HepG2 (cell line): ENCODE data around the gene FBP1. TPM values are rescaled to one million over a fixed set of nuclear protein-coding genes. Genes with fewer than 3 reads are reported as not detected.

Source experiments
- EHMT2 ChIP-seq: fragments of 200-600 bp; sonication (generic); IDR thresholded peaks from 2 replicates; pipeline ENCODE4 v1.7.0; 2017; ENCODE audit warnings: antibody characterized with exemption, low read depth, low read length, borderline replicate concordance
- FOXA1 ChIP-seq, 2 experiments: fragments of 450-650 bp in 1 of 2; sonication (generic) in 1 of 2; formaldehyde crosslinking in 1 of 2; IDR thresholded peaks; 2 replicates each; pipeline versions ENCODE4 v1.4.0 to v1.6.1; 2016 to 2020; ENCODE audit warnings: missing genetic modification reagents in 1 of 2
- HDAC2 ChIP-seq: sonication (generic); formaldehyde crosslinking; IDR thresholded peaks from 2 replicates; pipeline ENCODE4 v1.4.0; 2020; ENCODE audit warnings: missing genetic modification reagents
- KDM4B ChIP-seq: sonication (generic); formaldehyde crosslinking; IDR thresholded peaks from 2 replicates; pipeline ENCODE4 v1.4.0; 2020; ENCODE audit warnings: missing genetic modification reagents
- MAFF ChIP-seq: IDR thresholded peaks from 2 replicates; pipeline ENCODE4 v1.6.1; 2011; ENCODE audit warnings: low read depth, low read length, improper control_type of control experiment
- SNAPC4 ChIP-seq: sonication (generic); formaldehyde crosslinking; IDR thresholded peaks from 2 replicates; pipeline ENCODE4 v1.4.0; 2020; ENCODE audit warnings: mild to moderate bottlenecking, missing genetic modification reagents
- TMF1 ChIP-seq: sonication (generic); formaldehyde crosslinking; IDR thresholded peaks from 2 replicates; pipeline ENCODE4 v1.8.1; 2022; ENCODE audit warnings: low read depth, missing genetic modification reagents
- ZFP90 ChIP-seq: sonication (generic); formaldehyde crosslinking; IDR thresholded peaks from 2 replicates; pipeline ENCODE4 v1.8.0; 2022; ENCODE audit warnings: missing genetic modification reagents, mild to moderate bottlenecking, inconsistent platforms, borderline replicate concordance
- ZNF207 ChIP-seq: fragments of 450-650 bp; IDR thresholded peaks from 2 replicates; pipeline ENCODE4 v1.6.1; 2016; ENCODE audit warnings: antibody characterized with exemption, borderline replicate concordance
- ZNF281 ChIP-seq: sonication (generic); formaldehyde crosslinking; IDR thresholded peaks from 2 replicates; pipeline ENCODE4 v1.4.0; 2020; ENCODE audit warnings: missing genetic modification reagents, borderline replicate concordance
- ZNF33B ChIP-seq: sonication (generic); formaldehyde crosslinking; IDR thresholded peaks from 2 replicates; pipeline ENCODE4 v1.5.1; 2020; ENCODE audit warnings: mild to moderate bottlenecking, missing genetic modification reagents
- ZNF687 ChIP-seq: sonication (generic); formaldehyde crosslinking; IDR thresholded peaks from 2 replicates; pipeline ENCODE4 v1.5.1; 2020; ENCODE audit warnings: mild to moderate bottlenecking, missing genetic modification reagents, moderate library complexity
- polyA plus RNA-seq, 8 experiments: library from polyadenylated mRNA; depleted of rRNA in 3 of 8; stranded (reverse) in 7 of 8; unstranded in 1 of 8; fragments of >200 nt; fragmentation: Illumina TruSeq in 4 of 8; extraction: Trizol in 4 of 8; gene quantifications; 2 replicates each; pipeline versions ENCODE4 v1.2.1 to v1.2.3, GENCODE V29; 2011 to 2016; ENCODE audit warnings: low read depth in 4 of 8, missing spikeins in 1 of 8, mixed read lengths in 1 of 8; ENCODE audit not compliant: insufficient read depth in 1 of 8
- total RNA-seq, 5 experiments: library from RNA; depleted of rRNA; stranded (reverse); fragments of >200 nt; fragmentation: Illumina TruSeq; extraction: Trizol; gene quantifications; 2 replicates each; pipeline ENCODE4 v1.2.3, GENCODE V29; 2016; ENCODE audit warnings: low read depth in 1 of 5
- TF ChIP-seq, protein P1 (sequence below): sonication (generic); formaldehyde crosslinking; IDR thresholded peaks from 2 replicates; pipeline ENCODE4 v1.4.0; 2020; ENCODE audit warnings: missing genetic modification reagents
- TF ChIP-seq, protein P2 (sequence below): sonication (generic); formaldehyde crosslinking; IDR thresholded peaks from 2 replicates; pipeline ENCODE4 v1.5.0; 2020; ENCODE audit warnings: missing genetic modification reagents, mild to moderate bottlenecking, borderline replicate concordance

Gene FBP1
- total and polyA plus RNA-seq, 2 of the 13 experiments (the other 11 are each of a cell fraction or from before 2014, with no cell fraction given): 0.29 to 0.53 TPM

DNA sequence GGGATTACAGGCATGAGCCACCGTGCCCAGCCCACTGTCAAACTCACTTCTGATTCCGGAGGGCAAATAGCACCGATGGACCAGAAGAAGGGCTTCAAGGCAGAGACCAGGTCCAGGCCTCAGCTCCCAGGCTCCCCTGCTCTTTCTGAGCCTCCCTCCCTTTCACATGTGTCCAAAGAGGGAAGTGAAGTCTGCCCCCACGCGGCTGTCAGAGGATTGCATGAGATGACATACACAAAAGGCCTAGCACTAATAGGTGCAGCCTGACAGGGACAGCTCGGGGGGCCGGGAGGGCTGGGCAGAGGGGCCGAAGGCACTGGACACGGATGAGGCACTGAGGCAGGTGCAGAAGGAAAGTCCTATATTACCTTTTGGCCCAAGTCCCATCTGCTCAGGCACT lies 16.1 kb downstream of the FBP1 start (continued):
- TF ChIP-seq EHMT2: no peak
- TF ChIP-seq, protein P1, sequence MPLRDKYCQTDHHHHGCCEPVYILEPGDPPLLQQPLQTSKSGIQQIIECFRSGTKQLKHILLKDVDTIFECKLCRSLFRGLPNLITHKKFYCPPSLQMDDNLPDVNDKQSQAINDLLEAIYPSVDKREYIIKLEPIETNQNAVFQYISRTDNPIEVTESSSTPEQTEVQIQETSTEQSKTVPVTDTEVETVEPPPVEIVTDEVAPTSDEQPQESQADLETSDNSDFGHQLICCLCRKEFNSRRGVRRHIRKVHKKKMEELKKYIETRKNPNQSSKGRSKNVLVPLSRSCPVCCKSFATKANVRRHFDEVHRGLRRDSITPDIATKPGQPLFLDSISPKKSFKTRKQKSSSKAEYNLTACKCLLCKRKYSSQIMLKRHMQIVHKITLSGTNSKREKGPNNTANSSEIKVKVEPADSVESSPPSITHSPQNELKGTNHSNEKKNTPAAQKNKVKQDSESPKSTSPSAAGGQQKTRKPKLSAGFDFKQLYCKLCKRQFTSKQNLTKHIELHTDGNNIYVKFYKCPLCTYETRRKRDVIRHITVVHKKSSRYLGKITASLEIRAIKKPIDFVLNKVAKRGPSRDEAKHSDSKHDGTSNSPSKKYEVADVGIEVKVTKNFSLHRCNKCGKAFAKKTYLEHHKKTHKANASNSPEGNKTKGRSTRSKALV (CRISPR knock-in tag): no peak
- no peak for TF ChIP-seq ZFP90
- no peak; the same call in 1 of the 2 replicates for TF ChIP-seq ZNF33B (CRISPR knock-in tag)
- no peak for TF ChIP-seq ZNF281 (CRISPR knock-in tag)
- TF ChIP-seq ZNF687 (CRISPR knock-in tag): peak; percentile 82
- no peak for TF ChIP-seq SNAPC4 (CRISPR knock-in tag)
- TF ChIP-seq KDM4B: no peak
- no peak for TF ChIP-seq FOXA1 (IDR thresholded peaks at IDR 0.05)
- no peak for TF ChIP-seq FOXA1 (CRISPR knock-in tag; IDR thresholded peaks at IDR 0.05)
- no peak; the same call in 1 of the 2 replicates for TF ChIP-seq HDAC2 (CRISPR knock-in tag)
- TF ChIP-seq MAFF: no peak
- TF ChIP-seq, protein P2, sequence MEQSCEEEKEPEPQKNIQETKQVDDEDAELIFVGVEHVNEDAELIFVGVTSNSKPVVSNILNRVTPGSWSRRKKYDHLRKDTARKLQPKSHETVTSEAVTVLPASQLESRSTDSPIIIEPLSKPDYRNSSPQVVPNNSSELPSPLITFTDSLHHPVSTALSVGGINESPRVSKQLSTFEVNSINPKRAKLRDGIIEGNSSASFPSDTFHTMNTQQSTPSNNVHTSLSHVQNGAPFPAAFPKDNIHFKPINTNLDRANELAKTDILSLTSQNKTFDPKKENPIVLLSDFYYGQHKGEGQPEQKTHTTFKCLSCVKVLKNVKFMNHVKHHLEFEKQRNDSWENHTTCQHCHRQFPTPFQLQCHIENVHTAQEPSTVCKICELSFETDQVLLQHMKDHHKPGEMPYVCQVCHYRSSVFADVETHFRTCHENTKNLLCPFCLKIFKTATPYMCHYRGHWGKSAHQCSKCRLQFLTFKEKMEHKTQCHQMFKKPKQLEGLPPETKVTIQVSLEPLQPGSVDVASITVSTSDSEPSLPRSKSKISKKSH: no peak
- no peak for TF ChIP-seq ZNF207
- no peak for TF ChIP-seq TMF1 (CRISPR knock-in tag)
